GM12875 (cell line): ENCODE measurements around the gene EEF1AKMT1.

Experiments
- H3K4me3 ChIP-seq: one replicate; pipeline ENCODE4 v1.5.1; 2011; ENCODE audit warnings: low read depth, low read length, control low read depth
- TF ChIP-seq, protein P1 (sequence below): IDR thresholded peaks from 2 replicates; pipeline ENCODE4 v1.5.1; 2011; ENCODE audit warnings: low read depth, mild to moderate bottlenecking, control low read depth, inconsistent platforms, low read length, moderate library complexity, borderline replicate concordance; ENCODE audit not compliant: insufficient read depth

The EEF1AKMT1 gene

GRCh38 chr13:20696073-20696472 is 77.7 kb downstream of the EEF1AKMT1 start:
- no peak overlapping the region for H3K4me3 ChIP-seq
- TF ChIP-seq, protein P1, sequence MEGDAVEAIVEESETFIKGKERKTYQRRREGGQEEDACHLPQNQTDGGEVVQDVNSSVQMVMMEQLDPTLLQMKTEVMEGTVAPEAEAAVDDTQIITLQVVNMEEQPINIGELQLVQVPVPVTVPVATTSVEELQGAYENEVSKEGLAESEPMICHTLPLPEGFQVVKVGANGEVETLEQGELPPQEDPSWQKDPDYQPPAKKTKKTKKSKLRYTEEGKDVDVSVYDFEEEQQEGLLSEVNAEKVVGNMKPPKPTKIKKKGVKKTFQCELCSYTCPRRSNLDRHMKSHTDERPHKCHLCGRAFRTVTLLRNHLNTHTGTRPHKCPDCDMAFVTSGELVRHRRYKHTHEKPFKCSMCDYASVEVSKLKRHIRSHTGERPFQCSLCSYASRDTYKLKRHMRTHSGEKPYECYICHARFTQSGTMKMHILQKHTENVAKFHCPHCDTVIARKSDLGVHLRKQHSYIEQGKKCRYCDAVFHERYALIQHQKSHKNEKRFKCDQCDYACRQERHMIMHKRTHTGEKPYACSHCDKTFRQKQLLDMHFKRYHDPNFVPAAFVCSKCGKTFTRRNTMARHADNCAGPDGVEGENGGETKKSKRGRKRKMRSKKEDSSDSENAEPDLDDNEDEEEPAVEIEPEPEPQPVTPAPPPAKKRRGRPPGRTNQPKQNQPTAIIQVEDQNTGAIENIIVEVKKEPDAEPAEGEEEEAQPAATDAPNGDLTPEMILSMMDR = no peak

DNA sequence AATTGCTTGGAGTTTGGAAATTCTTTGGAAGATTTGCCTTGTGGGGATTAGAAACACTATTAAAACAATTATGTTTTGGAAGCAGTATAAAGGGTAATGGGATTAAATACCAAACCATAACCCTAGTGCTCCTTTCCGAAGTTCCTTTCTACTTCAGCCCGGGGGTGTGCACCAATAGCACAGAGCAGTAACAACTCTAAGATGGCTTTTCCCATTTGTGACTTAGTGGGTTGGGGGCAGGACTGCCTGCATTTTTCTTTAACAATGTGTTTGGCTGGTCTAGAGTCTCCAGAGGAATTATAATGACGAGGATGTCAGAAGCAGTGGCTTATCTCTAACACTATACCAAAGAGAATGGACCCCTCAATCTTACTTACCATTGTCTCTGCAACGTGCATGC is 82.1 kb downstream of the EEF1AKMT1 start:
- TF ChIP-seq, protein P1 = no peak
- H3K4me3 ChIP-seq = no peak overlapping the region

DNA sequence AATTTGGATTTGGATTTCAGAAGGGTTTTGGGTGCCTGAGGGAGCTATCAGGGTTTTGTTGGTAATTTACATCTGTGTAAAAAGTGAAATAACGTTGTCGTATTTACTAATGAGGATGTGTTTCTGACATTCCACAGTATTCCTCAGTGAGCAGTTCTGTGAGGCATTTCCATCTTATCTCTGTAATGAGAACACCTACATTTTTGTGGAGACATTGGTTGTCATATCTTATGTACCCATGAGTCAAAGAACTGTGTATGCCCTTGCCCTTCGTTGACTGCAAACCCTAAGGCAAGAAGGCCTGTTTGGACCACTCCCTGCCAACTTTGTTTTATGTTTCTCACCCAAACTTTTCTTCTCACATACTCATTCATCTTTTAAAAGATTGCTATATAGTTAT is 84.5 kb downstream of the EEF1AKMT1 start:
- TF ChIP-seq, protein P1 = no peak
- no peak overlapping the region for H3K4me3 ChIP-seq

DNA sequence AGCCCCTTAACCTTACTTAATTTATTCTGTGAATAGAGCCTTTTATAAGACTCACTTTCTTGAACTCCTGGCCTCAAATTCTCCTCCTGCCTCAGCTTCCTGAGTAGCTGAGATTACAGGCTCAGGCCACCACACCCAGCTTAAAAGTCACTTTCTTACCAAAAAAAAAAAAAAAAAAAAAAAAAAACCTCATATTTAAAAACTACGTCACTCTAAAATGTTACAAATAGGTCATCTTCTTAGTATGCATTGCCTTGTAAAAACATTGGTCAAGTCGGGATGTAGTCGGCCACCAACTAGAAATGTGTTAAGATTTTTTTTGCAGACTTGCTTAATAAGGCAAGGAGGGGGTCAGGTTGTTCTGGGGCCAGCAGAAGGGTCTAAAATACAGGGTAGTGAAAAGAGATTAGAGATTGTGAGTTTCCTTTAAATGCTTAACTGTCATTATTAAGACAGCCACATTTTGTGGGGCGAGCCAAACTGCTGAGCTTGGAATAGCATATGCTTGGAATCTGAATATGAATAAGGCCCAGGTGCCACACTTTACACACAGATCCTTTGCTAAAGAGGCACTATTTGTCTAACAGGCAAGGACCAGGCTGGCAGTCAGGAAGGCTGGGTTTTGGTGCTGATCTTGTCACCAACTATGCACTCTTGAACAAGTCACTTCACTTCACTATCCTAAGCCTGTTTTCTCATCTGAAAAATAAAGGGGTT is 86.7 kb downstream of the EEF1AKMT1 start:
- no peak overlapping the region for H3K4me3 ChIP-seq
- TF ChIP-seq, protein P1 = no peak

GRCh38 chr13:20686167-20686566 is 87.6 kb downstream of the EEF1AKMT1 start:
- TF ChIP-seq, protein P1 = no peak
- no peak overlapping the region for H3K4me3 ChIP-seq

DNA sequence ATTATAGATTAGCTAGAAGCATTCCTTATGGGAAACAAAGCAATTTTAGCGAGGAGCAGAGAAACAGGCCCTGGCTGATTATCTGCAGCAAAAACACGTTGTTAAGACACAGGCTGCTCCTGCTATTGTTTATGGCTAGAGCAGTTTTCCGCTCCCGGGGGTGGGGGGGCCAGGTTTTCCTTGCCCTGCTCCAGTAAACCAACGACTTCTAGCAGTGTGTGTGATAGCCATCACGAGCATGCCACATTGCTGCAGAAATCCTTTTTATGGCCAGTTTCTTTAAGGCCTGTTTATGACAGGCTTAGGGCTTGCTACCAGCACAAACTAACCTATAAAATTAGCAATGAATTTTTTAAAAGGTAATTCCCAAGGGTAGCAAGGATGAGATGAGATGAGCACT is 88.7 kb downstream of the EEF1AKMT1 start:
- no peak overlapping the region for H3K4me3 ChIP-seq
- TF ChIP-seq, protein P1 = no peak

DNA sequence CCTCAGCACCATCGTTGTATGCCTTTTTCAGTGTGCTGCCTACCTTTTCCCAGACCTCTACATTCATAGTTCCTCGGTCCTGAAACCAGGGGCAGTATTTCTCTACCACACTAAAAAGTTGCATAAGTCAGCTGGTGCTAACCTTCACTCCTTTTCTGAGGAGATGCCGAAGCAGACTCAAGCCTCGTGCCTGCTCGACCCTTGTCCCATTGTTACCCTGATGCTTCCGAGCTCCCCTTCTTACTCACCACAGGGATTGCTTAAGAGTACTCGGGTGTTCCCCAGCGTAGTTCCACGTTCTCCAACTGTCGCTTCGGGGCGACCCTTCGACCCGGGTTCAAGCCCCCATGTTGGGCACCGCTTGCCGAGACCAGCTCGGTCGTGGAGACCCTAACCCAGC is 89.2 kb downstream of the EEF1AKMT1 start:
- TF ChIP-seq, protein P1 = no peak

More for the DNA sequence above, 89.2 kb downstream of the EEF1AKMT1 start:
- no peak overlapping the region for H3K4me3 ChIP-seq
